Measurements from ENCODE around the gene TRIM31.

TRIM31 gene, protein sequence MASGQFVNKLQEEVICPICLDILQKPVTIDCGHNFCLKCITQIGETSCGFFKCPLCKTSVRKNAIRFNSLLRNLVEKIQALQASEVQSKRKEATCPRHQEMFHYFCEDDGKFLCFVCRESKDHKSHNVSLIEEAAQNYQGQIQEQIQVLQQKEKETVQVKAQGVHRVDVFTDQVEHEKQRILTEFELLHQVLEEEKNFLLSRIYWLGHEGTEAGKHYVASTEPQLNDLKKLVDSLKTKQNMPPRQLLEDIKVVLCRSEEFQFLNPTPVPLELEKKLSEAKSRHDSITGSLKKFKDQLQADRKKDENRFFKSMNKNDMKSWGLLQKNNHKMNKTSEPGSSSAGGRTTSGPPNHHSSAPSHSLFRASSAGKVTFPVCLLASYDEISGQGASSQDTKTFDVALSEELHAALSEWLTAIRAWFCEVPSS

DNA sequence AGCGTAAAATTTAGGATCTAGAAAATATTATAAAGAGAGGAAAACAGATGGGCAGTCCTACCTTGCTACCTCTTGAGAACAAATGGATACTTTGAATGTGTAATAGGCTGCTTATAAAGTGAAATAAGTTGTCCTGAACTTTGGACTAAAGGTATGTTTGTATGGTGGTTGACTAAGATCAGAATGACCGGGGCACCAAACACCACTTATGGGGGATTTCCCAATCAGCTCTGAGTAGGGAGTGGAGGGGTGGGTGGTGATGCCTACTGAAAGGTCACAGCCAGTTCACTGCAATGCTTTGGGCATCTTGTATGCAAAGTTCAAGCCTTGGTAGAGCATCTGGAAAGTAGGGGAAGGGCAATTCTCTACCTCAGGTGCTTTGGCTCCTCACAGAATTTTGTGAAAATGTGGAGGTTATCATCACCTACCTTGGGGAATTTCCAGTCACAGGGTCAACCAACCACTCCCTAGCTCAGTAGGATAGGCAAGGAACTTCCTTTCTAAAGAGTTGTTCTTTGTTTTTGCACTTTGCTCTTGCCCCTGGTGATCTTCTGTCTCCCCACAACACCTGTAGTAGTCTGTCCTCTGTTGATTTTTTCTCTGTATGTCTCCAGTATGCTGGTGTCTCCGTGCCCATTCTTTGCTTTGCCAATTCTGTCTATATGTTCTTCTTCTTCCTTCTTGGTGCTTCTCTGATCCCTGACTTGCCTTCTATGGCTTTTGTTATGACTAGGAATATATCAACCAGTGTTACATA is at the start of gene TRIM31:
Gene TRIM31 (minus strand): TSS at position 88 of the 757 bp plus-strand sequence. CDS start 285 bp downstream, outside the sequence.
- DNase-seq = no peak

DNA sequence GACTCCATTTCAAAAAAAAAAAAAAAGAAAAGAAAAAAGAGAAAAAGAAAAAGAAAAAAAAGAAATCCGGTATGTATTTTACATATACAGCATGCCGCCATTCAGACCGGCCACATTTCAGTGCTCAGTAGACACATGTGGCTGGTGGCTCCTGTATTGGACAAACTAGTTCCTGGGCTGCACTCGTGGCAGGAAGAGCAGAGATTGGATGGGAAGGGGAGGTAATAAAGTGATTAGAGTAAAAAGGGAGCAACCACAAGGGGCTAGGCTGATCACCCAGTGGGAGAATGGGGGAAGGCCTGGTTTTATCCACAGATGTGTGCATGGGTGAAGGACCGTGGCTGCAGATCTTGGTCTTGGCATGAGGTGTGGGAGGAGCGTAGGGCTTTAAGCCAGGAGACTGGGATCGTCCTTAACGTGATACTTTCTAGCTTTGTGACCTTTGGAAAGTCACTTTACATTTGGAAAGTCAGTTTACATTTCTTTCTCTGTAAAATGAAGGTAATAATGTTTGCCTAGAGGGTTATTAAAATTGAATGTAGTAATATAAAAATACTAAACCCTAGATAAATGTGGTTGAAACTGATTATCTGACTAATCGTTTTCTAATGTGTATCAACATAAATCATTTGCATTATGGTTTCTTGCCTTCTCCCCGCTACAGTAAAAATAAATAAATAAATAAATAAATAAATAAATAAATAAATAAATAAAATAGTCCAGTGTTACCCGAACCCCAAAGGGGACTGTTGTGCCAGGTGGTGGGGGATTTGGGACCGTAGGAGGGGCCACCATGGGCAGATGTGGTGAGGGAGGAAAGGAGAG is 49.6 kb upstream of the TRIM31 start:
- no peak for DNase-seq

GRCh38 chr6:30160785-30161531 is 48.1 kb upstream of the TRIM31 start, which contains the start of gene TRIM10:
TRIM10 (minus strand) TSS chr6:30161211; CDS start chr6:30160858, 353 bp downstream.
- DNase-seq = no peak

DNA sequence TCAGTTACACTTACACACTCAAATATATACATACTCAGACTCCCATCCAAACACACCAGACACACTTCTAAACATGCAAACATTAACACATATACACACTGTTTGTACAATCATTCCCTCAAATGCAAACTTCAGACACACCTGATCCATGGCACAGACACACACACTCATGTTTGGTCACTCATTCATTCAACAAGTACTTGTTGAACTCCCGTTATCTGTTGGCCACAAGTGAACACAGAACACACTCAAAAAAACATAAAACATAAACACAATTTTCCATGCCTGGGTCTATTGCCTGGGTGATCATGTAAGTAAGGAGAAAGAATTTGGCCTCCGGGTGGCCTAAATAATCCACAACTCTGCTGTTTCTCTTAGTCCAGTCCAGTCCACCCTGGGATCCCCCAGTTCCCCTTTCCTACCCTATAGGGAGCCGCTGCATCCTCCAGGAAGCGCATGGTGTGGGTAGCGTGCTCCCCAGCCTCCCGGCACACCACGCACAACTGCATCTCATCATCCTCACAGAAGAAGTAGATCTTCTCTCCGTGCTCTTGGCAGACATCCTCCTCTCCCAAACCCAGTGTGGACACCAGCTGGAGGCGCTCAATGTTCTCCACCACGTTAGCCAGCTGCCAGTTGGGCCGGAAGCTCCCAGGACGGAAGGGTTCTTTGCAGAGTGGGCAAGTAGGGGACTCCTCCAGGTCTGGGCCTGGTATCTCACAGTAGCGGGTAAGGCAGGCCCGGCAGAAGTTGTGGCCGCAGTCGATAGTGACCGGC is 47.3 kb upstream of the TRIM31 start:
- no peak for DNase-seq

DNA sequence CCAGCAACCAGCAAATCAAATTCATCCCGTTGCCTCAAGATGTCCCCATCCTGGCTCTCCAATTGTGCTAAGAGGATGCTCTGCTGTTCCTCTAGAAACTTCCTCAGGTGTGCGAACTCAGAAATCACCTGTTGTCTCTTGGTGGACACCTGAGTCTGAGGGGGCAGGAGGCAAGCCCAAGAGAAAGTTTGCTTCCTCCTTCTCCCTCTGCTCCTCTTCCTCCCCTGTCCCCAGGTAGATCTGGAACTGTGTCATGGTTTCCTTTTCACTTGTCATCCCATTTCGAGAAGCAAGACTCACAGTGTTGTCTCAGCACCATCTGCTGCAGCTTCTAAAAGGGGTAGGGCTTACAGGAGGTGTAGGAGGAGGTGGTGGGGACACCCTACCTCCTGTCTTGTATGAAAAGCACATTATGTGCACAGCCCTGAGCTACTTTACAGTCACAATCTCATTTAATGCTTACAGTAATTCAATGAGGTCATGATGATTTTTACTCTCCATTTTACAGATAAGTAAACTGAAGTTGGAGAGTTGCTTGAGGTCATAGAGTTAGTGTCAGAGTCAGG is 45.7 kb upstream of the TRIM31 start:
- no peak for DNase-seq

DNA sequence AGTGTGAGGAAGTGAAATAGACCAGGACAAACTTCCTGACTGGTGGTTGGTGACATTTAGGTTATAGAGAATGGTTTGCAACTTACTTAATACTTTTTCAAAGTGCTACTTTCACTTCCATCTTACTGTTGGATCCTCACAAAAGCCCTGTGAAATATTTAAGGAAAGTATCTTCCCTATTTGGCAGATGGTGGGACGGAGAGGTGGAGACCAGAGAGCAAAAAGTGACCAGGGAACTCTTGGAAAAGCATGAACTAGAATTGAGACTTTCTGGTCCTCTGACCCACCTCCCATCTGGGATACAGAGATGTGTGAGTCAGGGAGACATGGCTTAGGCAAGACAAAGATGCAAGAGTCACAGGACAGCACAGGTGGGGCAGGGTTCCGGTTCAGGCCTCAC is 45.1 kb upstream of the TRIM31 start:
- DNase-seq = no peak

- no peak for DNase-seq
Observed at GRCh38 chr6:30157581-30157980, 44.7 kb upstream of the TRIM31 start.

- no peak for DNase-seq
Observed at GRCh38 chr6:30156774-30157173, 43.9 kb upstream of the TRIM31 start.

DNA sequence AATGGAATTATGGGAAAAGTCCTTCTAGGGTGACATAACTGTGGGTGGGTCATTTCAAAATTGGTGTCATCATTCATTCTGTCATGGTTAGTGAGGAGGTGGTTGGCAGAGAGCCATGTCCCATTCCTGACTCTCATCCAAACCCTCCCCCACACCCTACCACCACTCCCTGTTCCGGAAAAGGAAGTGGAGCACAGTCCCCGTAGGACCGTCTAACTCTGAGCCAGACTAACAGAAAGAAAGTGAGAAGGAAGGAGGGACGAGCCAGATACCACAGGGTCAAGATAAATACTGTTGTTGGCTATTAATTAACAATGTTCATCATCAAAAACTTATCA is 43.3 kb upstream of the TRIM31 start:
- DNase-seq = no peak

- DNase-seq = no peak
Observed at GRCh38 chr6:30155520-30156261, 42.8 kb upstream of the TRIM31 start.

DNA sequence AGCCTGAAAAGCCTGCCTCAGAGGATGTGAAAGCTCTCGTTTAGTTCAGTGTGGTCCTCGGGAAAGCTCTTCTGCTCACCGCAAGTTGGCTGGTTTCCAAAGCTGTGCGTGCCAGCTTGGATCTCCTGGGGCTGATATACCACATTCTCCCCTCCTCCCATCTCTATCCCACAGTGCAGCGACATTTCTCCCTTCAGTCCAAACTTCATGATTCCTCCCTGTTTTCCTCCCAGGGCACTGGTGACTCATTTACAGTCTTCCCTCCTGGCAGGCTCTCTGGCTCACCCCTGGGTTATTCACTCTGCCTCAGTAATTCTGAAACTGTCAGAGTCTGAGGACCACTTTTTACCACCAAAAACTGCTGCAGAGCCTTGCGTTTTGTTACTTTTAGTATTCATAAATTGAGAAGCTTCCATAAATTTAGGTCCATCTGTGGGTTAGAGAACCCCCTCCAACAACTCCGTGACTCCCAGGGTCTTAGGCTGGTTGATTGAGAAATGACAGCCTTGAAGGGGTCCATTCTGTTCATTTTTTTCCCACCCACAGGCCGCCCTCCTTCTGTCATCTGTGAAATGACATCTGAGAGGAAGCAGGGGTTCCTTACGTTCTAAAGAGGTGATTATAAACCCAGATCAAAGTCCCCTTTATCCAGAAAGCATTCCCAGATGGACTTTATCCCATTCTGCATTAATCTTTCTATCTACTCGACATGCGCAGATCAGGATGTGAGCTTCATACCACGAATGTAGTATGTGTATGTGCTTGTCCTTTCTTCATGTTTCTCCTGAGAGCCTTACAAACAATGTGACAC is 42.0 kb upstream of the TRIM31 start:
- no peak for DNase-seq

- no peak for DNase-seq
Observed at GRCh38 chr6:30154061-30154460, 41.2 kb upstream of the TRIM31 start.

GRCh38 chr6:30152910-30153610 is 40.2 kb upstream of the TRIM31 start:
- no peak for DNase-seq

- no peak for DNase-seq
Observed at GRCh38 chr6:30152016-30152673, 39.3 kb upstream of the TRIM31 start.

GRCh38 chr6:30151580-30151979 is 38.7 kb upstream of the TRIM31 start:
- no peak for DNase-seq

DNA sequence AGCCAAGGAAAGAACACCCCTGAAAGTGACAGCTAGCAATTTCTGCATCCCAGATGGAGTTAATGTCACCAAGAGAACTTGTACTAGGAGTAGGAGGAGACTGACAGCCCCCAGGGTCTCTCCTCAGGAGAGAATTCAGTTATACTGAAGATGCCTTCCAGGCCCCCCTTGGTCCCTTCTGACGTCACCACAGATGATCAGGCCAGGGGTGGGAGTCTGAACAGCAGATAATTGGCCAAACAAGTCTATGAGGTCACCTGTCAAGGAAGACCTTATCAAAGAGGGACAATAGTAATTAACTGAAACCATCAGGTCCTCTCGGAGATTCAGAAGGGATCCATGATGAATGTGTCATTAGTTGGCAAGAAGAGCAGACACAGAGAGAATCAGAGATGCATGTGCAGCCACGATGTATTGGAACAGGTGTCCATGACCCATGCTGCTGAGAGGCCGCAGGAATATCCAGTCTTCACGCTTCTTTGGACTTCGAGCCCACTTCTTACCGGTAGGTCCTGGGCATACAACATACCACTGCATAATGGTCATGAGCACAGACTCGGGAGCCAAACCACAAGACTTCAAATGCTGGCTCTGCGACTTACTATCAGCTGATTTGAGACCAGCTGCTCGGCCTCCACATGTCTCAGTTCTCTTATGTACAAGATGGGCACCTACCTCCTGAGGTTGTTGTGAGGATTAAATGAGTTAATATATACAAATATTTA is 37.9 kb upstream of the TRIM31 start:
- no peak for DNase-seq

GRCh38 chr6:30149858-30150550 is 37.1 kb upstream of the TRIM31 start:
- DNase-seq = no peak

Data from NCI-H1105 treated with DMSO at 0.1 percent for 48 hours (cell line).